Endothelial cell of hepatic sinusoid (primary cell): ENCODE results near the gene TAX1BP3.
"Not testable (repeated sequence)": the region's sequence is repeated elsewhere in the genome, so short reads cannot be mapped to it uniquely, and the experiment has no call there.

ENCODE experiments used
- in situ Hi-C: cut with HindIII; loops from 2 replicates; pipeline ENCODE4 v1.10.0; 2017; ENCODE audit warnings: low sequenced_read_pairs

TAX1BP3 gene, protein sequence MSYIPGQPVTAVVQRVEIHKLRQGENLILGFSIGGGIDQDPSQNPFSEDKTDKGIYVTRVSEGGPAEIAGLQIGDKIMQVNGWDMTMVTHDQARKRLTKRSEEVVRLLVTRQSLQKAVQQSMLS

DNA sequence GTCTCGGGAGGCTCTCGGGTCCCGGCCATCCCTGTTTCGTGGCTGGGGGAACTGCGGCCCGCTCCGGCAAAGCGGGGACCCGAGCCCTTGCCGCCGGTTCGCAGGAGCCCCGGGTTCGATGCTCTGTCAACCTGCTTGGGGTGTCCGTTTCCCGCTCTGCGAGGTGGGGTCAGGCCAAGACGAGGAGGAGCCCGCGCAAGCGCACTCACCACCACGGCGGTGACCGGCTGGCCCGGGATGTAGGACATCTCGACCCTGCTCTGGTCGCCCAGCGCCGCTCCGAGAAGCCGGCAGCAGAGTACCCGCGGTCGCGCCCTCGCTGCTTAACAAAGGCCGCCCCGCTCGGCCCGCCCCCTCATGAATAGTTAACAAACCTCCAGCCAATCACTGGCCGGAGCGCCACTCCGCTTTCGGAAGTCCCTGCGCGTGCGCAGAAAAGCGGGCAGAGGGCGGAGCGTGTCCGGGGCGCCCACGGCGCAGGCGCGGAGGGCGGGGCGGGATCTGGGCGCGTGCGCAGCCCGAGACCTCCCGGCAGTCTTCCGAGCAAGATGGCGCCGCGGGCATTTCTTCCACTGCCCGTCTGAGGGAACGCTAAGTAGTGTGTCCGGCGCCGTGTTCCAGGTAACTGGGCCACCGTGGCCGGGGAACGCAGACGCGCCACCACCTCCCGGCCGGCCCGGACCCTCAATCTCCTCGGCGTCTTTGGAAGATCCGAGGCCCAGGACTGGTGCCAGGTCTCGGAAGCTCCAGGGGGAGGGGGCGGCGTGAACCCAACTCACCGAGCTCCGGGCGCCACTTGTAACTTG, at the start of gene TAX1BP3, which contains the start of gene EMC6:
Gene TAX1BP3 (minus strand): TSS at position 300 of the 806 bp plus-strand sequence. CDS start 52 bp downstream, at position 248.
Gene EMC6 (plus strand): TSS at position 534 of the 806 bp plus-strand sequence. CDS start 335 bp downstream, outside the sequence.
- in situ Hi-C loops, result no loop called here

DNA sequence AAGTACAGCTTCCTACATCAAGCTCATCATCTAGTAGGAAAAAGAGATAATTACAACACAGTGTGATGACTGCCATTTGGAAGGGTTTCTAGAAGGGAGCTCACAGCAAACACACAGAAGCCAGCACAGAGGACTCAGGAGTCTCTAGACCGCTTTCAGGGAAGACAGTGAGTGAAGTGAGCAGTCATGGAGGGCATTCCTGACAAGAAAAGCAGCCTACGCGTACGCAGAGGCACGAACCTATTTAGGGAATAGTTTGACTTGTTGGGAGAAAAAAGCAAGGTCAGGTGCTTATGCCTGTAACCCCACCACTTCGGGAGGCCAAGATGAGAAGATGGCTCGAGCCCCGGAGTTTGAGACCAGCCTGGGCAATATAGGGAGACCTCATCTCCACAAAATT, 46.9 kb upstream of the TAX1BP3 start:
- in situ Hi-C loops, result no loop called here

DNA sequence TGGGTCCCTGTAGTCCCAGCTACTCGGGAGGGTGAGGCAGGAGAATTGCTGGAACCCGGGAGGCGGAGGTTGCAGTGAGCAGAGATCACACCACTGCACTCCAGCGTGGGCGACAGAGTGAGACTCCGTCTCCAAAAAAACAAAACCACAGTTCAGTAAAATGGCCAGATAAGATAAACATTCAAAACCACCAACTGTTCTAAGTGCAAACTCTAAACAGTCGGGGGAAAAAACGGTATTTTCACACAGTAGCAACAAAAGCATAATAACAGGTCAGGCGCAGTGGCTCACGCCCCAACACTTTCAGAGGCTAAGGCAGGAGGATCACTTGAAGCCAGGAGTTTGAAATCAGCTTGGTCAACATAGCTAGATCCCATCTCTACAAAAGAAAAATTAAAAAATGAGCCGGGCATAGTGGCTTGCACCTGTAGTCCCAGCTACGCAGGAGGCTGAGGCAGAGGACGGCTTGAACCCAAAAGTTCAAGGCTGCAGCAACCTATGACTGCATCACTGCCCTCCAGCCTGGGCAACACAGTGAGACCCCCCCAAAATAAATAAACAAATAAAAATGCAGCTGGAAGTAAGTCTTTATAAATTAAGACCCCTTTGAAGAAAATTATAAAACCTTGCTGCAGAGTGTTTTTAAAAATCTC, 44.6 kb upstream of the TAX1BP3 start:
- in situ Hi-C loops, result no loop called here

DNA sequence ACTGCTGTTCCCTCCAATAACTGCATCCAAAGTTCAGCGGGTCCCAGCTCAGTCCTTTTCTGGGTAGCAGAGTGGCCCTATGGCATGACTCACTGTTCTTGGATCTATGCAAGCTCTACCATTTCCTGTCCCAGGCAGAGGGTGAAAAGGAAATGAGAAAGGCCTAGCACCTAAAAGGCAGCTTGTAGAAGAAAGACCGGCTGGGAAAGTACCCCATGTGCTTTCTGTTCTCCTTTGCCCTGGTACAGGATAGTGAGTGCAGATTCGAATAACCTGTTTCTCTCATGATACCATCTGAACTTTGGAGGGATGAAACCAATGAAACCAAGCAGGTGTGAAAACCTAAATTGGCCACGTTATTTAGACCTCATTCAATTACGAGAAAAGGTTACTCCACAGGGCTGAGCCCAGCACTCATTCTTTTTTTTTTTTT, 42.6 kb upstream of the TAX1BP3 start:
- in situ Hi-C loops, result no loop called here

DNA sequence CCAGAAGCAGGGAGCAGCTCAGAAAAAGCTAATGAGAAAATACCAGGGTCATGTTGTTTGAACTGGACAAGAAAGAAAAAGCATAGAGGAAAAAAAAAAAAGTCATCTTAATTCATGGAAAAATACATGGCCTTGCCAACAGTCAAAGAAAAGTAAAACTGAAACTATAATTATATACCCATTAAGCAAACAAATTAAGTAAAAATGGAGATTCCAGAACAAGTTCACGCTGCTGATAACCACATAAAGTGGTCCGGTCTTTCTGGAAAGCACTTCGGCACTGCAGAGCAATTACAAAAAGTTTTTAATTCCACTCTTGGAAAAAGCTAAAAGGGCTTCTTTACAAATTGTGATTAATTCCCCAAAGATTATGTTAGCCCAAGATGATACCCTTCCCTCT, 40.0 kb upstream of the TAX1BP3 start:
- in situ Hi-C loops, result no loop called here

DNA sequence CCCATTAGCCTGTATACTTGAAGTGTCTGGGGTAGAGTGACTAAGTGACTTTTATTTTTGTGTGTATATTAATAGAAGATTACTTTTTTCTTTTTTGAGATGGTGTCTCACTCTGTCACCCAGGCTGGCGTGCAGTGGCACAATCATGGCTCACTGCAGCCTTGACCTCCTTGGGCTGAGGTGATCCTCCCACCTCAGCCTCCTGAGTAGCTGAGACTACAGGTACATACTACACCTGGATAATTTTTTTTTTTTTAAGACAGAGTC, 37.3 kb upstream of the TAX1BP3 start:
- in situ Hi-C loops, result not testable (repeated sequence)

DNA sequence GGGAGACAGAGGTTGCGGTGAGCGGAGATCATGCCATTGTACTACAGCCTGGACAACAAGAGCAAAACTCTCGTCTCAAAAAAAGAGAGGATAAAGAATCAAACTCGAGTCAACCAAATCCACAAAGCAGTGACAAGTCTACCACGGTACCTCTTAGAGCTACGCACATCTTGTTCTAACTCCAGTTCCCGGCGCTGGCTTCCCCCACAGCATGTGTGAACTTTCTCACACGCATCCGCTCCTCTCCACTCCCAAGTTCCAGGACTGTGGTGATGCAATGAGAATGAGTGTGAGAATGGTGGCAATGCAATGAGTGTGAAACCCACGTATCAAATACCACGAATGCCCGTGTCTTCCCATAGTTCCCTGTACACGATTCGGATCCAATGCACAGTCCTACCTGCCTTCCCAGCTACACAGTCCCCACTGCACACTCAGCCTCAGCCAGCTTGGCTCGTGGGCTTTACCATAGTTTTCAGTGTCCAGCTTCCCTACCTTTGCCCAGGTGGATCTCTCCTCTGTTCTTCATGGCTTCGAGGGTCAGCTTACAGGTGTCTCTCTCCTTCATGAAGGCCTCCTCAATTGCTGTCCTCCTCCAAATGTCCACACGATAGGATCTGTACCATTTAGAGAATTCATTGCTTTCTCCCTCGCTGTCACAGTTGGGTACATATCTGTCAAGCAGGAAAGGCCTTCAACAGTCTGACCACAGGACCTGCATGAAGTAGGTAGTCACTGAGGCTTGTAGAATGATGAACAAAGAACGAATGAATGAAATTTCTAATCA, 36.7 kb upstream of the TAX1BP3 start:
- in situ Hi-C loops, result no loop called here

DNA sequence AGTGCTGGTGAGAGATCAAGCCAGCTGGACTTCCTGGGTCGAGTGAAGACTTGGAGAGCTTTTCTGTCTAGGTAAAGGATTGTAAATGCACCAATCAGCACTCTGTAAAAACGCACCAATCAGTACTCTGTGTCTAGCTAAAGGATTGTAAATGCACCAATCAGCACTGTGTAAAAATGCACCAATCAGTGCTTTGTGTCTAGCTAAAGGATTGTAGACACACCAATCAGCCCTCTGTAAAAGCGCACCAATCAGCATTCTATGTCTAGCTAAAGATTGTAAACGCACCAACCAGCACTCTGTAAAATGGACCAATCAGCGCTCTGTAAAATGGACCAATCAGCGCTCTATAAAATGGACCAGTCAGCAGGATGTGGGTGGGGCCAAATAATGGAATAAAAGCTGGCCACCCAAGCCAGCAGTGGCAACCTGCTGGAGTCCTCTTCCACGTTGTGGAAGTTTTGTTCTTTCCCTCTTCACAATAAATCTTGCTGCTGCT, 33.7 kb upstream of the TAX1BP3 start:
- in situ Hi-C loops, result not testable (repeated sequence)

DNA sequence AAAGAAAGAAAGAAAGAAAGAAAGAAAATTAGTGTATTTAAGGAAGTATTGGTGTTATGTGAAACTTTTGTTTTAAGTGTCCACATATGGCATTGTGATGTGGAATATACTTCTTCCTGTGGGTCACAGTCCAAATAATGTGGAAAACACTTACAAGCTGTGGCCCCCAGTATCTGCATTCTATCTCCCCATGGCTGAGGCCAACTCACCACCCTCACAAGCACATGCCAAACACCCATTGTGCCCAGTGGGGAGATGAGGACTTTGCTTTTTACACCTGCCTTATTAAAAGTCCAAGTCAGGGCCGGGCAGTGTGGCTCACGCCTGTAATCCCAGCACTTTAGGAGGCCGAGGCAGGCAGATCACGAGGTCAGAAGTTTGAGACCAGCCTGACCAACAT, 31.6 kb upstream of the TAX1BP3 start:
- in situ Hi-C loops, result loop anchor here (10.0 kb wide), 1 partner anchor 65 kb away; no protein-coding TSS in a partner anchor

DNA sequence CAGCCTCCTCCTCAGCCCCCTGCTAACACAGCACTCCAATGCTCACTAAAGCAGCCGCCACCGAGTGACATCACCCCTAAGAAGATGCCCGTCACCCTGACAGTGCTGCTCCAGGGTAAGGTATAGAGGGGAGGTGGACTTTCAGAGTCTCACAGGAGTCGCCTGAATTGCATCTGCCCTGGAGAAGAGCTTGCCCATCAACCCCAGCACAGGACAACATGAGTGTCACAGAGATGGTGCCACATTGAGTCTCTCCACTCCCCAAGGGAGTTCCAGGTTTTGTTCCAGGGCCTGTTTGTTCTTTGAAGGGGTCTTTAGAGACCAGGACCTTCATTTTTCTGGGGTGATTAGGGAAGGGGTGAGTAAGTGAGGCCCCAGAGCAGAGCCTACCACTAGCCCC, 29.8 kb upstream of the TAX1BP3 start:
- in situ Hi-C loops, result loop anchor here (10.0 kb wide), 1 partner anchor 67 kb away; no protein-coding TSS in a partner anchor

DNA sequence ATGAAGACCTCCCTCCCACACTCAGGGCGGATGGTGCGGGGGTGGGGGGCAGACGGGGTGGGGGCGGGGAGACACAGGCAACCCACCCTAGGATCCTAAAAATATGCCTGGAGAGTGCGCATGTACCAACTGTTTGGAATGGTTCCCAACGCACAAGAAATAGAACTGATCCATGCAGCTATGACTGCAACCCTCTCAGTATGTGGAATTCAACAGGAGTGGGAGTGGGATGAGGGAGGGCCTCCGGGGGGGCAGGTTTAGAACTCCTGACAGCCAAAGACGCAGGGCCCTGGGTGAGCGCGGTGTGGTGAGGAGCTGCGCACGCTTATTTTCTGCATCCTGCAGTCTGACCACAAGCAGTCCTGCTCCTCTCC, 28.7 kb upstream of the TAX1BP3 start:
- in situ Hi-C loops, result loop anchor here (10.0 kb wide), 1 partner anchor 68 kb away; no protein-coding TSS in a partner anchor

DNA sequence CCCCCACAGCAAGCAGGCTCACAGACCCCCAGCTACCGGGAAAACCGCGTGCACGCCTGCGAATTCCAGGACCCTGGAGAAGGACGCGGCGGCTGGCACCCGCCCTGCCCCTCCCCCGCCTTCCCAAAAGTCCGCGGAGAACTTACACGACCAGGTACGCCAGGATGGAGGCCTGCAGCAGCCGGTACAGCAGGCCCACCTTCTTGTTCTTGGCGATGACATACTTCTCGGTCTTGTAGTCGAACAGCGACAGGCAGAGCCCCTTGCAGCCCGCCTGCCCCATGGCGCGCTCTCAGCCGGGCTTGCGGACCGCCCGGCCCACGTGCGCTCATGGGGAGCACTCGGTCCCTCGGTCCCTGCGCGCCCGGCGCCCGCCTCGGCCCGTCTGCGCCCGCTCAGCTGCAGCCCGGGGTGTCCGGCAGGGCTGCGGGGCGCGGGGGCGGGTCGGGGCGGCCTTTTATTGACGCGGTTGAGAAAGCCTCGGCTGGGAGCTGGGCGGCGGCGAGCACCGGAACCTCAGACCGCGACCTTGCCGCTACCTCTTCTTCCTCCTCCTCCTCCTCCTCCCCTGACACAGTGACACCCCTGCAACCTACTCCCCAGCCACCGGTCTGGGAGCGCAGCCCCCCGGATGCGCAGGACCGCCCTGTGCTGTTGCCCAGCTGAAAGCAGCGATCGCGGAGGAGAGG, 27.5 kb upstream of the TAX1BP3 start, which contains the start of gene P2RX5:
Gene P2RX5 (minus strand): TSS at position 433 of the 689 bp plus-strand sequence. CDS start 150 bp downstream, at position 283.
- in situ Hi-C loops, result loop anchor here (10.0 kb wide), 1 partner anchor 69 kb away; no protein-coding TSS in a partner anchor

DNA sequence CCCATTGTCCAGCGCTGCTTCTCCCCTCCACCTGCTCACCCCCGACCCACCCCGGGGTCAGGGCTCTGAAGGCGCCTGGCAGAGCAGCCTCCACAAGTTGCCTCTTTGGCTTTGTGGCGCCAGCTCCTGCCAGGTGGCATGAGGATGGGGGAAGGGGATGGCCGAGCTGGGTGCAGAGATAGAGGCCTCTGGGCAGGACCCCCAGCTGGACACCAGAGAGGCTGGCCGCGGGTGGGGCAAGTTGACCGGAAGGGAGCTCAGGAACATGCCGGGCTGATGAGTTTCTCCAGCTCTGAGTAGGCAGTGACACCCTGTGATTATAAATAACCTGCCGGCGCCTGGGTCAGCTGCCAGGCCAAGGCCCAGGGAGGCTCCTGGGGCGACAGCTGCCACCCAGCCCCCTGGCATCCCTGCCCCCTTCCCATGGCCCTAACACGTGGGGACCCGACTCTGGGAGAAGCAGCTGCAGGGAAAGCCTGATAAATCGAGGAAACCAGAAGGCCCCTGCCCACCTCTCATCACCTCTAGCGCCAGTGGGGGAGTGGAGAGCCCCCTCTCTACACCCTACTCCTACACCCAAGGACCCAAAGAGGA, 26.8 kb upstream of the TAX1BP3 start:
- in situ Hi-C loops, result loop anchor here (10.0 kb wide), 1 partner anchor 70 kb away; no protein-coding TSS in a partner anchor

DNA sequence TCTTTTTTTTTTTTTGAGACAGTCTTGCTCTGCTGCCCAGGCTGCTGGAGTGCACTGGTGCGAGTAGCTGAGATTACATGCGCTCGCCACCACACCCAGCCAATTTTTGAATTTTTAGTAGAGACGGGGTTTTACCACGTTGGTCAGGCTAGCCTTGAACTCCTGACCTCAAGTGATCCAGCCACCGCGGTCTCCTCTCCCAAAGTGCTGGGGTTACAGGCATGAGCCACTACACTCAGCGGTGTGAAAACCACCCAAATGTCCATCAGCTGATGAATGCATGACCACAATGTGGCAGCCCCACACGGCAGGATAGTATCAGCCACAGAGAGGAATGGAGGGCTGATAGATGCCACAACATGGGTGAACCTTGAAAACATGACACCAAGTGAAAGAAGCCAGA, 25.5 kb upstream of the TAX1BP3 start:
- in situ Hi-C loops, result loop anchor here (10.0 kb wide), 1 partner anchor 71 kb away; no protein-coding TSS in a partner anchor

DNA sequence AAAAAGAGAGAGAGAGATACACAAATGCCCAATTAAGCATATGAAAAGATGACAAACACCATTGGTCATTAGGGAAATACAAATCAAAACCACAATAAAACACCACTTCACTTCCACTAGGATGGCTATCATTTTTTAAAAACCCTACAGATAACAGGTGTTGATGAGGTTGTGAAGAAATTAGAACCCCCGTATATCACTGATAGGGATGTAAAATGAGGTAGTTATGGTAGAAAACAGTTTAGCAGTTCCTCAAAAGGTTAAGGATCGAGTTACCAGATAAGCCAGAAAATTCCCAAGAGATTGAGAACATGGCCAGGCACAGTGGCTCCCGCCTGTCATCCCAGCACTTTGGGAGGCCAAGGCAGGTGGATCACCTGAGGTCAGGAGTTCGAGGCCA, 24.8 kb upstream of the TAX1BP3 start:
- in situ Hi-C loops, result loop anchor here (10.0 kb wide), 1 partner anchor 72 kb away; no protein-coding TSS in a partner anchor

DNA sequence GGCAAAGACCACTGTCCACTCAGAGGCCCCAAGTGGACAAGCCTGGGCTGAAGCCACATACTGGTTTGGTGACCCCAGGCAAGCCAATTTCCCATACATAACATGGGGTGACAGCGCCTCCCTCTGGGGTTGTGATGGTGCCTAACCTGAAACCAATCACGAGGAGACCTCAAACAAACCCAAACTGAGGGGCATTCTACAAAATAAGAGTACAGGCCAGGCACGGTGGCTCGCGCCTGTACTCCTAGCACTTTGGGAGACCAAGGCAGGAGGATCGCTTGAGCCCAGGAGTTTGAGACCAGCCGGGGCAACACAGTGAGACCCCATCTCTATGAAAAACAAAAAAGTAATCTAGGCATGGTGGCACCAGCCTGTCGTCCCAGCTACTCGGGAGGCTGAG, 24.0 kb upstream of the TAX1BP3 start:
- in situ Hi-C loops, result loop anchor here (10.0 kb wide), 1 partner anchor 72 kb away; no protein-coding TSS in a partner anchor

DNA sequence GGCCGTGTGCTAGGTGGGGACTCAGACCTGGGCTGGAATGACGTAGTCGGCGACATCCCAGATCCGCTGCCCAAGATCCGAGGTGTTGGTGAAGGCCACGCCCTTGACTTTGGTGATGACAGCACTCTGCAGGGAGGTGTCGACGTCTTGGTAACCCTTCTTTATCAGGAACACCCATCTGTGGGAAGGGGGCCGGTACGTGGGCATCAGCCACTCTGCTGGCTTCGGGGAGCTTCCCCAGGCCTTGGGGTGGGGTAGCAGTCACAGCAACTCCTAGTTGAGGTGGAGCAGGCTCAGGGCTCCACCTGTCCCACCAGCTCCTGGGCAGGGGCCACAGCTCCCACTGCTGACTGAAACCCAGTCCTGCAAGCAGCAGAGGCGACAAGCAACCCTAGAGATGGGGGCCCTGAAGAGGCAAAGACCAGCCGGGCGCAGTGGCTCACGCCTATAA, 23.3 kb upstream of the TAX1BP3 start:
- in situ Hi-C loops, result loop anchor here (10.0 kb wide), 1 partner anchor 73 kb away; no protein-coding TSS in a partner anchor

DNA sequence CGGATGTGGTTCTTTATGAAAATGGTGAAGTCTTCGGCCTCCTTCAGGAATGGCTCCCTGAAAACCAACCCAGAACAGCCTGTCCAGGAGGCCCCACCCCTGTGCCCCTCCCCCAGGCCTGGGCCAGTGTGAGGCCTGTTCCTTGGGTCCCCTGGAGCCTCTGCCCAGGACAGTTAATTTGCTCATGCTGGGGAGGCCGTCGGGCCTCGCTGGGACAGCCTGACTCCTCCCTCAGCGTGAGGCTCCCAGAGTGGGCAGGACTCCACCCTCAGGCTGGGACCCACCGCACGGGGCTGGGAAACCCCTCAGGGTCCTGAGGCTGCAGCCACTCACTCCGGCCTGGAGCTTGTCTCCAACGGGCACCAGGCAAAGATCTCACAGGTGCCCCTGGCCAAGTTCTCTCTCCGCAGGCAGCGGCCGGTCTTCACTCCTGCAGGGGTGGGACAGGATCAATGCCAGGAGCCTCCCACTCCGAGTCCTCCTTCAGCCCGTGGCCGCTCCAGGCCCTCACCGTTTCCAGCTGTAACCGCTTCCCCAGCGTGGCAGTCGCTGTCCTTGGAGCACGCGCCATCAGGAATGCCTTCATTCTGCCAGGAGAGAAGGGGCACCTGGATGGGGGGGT, 21.8 kb upstream of the TAX1BP3 start:
- in situ Hi-C loops, result loop anchor here (10.0 kb wide), 1 partner anchor 75 kb away; no protein-coding TSS in a partner anchor
